HG02678 (cell line): ENCODE data around the gene PLEKHA4.
"Not testable (repeated sequence)": the region's sequence is repeated elsewhere in the genome, so short reads cannot be mapped to it uniquely, and the experiment has no call there.

Experiments used
- ATAC-seq: cut with Tn5 transposase; IDR thresholded peaks from one replicate; pipeline ENCODE4 v1.9.1; 2021; ENCODE audit warnings: mild to moderate bottlenecking, moderate library complexity; ENCODE audit not compliant: unreplicated experiment

Gene PLEKHA4

DNA sequence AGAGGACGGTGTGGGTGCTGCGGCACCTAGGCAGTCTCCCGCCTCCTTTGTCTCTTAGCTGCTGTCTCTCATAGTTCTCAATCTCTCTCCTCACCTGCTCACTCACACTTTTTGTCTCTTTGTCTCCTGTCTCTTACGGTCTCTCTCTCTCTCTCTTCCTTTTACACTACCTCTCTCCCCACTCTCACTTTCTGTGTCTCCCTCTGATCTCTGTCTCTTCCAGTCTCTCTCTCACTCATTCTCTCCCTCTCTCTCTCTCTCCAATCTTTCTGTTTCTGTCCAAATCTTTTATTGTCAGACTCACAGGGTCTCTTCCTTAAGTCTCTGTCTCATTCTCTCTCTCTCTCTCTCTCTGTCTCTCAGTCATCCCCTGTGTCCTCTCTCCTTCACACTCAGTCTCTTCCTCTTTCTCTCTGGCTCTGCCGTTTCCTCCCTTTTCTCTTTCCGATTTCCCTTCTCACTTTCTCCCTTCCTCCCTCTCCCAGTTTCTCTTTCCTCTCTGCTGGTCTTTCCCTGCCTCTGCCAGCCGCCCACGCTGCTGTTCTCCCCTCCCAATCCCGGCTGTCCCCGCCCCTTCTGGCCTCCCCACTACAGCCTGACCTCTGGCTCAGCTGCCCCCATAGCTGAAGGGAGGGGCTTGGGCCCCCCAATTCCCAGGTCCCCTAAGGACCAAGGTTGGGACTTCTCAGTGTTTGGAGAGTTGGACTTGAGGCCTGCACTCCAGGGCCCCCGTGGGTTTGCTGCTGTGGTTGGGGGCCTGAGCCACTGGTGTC lies at the start of gene PLEKHA4:
PLEKHA4 (minus strand) TSS at position 504 of the 773 bp plus-strand sequence. CDS start 997 bp downstream, outside the sequence.
- no peak for ATAC-seq

GRCh38 chr19:48918071-48918470 lies 49.7 kb upstream of the PLEKHA4 start:
- no peak for ATAC-seq

DNA sequence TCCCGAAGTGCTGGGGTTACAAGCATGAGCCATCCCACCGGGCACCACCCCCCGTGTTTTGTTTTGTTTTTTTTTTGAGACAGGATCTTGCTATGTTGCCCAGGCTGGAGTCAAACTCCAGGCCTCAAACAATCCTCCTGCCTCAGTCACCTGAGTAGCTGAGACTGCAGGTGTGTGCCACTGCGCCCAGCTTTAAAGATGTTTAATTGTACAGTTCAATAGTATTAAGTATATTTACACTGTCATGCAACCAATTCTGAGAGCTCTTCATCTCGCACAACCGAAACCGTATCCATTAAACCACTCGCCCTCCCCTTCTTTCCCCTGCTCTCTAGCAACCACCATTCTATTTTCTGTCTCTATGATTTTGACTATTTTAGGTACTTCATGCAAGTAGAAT lies 47.3 kb upstream of the PLEKHA4 start:
- no peak for ATAC-seq

DNA sequence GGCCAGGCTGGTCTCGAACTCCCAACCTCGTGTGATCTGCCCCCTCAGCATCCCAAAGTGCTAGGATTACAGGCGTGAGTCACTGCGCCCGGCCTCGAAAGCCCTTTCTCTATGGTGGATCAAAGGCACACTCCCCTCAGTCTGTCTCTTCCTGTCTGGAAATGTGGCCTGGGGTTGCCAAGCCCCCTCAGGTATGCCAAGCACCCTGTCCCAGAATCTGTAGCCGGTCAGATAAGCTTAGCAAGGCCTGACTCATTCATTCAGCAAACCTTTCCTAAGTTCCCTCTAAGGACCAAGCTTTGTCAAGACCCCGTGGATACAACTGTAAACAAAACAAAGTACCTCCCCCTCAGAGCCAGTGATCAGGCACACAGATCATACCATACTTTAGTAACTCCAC lies 45.8 kb upstream of the PLEKHA4 start:
- no peak for ATAC-seq

- ATAC-seq = no peak
These were observed 44.9 kb upstream of the PLEKHA4 start for GRCh38 chr19:48913114-48913889.

GRCh38 chr19:48910803-48911202 lies 42.4 kb upstream of the PLEKHA4 start:
- ATAC-seq = no peak

DNA sequence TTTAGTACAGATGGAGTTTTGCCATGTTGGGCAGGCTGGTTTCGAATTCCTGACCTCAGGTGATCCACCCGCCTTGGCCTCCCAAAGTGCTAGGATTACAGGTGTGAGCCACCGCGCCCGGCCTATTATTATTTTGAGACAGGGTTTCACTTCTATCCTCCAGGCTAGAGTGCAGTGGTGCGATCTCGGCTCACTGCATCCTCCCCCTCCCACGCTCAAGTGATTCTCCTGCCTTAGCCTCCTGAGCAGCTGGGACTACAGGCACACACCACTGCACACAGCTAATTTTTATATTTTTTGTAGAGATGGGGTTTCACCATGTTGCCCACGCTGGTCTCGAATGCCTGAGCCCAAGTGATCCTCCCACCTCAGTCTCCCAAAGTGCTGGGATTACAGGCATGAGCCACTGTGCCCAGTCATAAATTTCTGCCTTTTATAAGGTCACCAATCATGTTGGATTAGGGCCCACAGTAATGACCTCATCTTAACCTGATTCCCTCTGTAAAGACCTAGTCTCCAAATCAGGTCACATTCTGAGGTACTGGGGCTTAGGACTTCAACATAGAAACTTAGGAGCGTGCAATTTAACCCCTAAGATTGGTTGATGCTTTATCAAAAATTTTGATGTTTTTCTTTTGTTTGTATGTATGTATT lies 41.1 kb upstream of the PLEKHA4 start:
- not testable (repeated sequence) for ATAC-seq

DNA sequence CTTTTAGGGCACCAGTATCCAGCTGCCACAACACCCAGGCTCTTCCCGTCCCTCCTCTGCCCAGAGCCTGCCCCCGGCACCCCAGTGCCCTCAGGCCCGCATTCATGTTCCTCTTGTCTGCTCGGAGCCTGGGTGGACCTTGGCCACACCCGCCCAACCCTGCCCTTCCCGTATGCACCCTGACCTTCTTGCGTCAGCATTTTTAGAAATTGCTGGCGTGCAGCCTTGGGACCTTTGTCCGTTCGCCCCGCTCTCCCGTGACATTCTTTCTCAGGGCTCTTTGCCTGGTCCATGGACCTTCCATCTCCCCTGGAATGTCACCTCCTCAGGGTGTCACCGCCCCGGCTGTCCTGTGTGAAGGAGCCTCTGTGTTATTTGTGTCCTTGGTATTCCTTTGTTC lies 39.3 kb upstream of the PLEKHA4 start:
- no peak for ATAC-seq

DNA sequence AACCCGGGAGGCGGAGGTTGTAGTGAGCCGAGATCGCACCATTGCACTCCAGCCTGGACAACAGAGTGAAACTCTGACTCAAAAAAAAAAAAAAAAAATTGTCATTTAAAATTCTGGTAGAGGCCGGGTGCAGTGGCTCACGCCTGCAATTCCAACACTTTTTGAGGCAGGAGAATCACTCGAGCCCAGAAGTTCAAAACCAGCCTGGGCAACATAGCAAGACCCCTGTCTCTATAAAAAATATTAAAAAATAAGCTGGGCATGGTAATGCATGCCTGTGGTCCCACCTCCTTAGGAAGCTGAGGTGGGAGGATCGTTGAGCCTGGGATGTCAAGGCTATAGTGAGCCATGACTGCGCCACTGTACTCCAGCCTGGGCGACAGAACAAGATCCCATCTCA lies 37.9 kb upstream of the PLEKHA4 start:
- ATAC-seq = no peak

DNA sequence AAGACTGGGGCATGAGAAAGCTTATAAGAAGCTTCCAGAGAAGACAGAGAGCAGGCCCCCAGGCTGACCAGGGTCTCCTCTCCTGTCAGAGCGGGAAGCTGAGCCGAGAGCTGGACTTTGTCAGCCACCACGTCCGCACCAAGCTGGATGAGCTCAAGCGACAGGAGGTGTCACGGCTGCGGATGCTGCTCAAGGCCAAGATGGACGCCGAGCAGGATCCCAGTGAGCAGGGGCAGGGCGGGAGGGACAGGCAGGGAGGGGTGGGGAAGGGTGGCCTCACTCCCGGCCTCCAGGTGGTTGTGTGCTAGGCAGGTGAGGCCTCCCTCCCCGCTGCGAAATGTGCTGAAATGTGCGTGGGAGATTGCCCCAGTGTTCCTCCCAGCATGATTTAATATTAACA lies 37.2 kb upstream of the PLEKHA4 start:
- no peak for ATAC-seq

DNA sequence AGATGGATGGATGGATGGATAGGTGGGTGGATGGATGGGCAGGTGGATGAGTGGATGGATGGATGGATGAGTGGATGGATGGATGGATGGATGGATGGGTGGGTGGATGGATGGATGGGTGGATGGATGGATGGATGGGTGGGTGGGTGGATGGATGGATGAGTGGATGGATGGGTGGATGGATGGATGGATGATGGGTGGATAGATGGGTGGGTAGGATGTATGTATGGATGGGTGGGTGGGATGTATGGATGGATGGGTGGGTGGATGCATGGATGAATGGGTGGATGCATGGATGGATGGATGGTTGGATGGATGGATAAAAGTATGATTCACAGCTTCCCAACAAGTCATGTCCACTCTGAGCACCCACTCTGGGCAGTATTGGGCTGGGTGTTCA lies 35.4 kb upstream of the PLEKHA4 start:
- ATAC-seq = not testable (repeated sequence)

- not testable (repeated sequence) for ATAC-seq
These were observed 33.9 kb upstream of the PLEKHA4 start for GRCh38 chr19:48902291-48902690.

DNA sequence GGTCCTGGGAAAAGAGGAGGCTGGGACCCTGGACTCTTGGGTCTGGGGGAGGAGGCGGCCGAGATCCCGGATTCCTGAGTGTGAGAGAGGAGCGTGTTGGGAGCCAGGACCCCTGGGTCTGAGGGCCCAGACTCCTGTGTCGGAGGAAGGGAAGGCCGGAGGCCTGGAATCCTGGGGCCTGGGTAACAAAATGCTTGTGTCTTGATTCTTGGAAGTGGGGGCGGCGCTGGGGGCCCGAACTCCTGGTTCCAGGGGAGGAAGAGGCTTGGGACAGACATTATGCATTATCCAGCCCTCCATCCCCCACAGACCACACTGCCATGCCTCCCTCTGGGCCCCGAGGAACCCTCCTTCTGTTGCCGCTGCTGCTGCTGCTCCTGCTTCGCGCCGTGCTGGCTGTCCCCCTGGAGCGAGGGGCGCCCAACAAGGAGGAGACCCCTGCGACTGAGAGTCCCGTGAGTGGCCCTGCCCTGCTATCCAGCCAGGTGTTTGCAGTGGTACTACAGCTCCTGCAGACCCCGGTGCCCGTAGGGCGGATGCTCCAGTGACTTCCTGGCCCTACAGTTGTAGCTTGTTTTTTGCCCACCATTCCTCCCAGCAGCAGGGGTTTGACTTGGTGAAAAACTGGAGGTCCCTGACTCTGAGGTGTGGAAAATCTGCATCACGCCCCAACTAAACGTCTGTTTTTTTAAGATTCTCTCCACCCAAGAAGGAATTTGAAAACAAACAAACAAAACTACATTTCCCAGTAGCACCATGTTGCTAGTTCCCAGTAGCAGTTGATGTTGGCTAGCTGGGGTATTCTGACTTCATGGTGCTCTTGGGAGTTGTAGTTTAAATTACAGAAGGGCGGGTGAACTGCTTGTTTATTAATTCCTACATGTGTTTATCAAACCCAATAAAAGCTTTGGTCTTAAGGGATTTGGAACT lies 32.3 kb upstream of the PLEKHA4 start:
- ATAC-seq = no peak

- ATAC-seq = peak; percentile 93
These were observed 31.5 kb upstream of the PLEKHA4 start, which contains the start of gene NUCB1 for GRCh38 chr19:48899781-48900476. TSS of gene NUCB1 (plus strand) at chr19:48900312. CDS start at chr19:48900797, 485 bp downstream.

DNA sequence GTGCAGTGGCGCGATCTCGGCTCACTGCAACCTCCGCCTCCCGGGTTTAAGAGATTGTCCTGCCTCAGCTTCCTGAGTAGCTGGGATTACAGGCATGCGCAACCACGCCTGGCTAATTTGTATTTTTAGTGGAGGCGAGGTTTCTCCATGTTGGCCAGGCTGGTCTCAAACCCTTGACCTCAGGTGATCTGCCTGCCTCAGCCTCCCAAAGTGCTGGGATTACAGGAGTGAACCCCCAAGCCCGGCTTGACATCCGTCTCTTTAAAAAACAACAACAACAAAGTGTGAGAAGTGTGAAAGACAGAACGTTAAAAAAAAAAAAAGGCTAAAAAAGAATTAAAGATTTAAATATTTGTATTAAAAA lies 31.0 kb upstream of the PLEKHA4 start:
- ATAC-seq = not testable (repeated sequence)

DNA sequence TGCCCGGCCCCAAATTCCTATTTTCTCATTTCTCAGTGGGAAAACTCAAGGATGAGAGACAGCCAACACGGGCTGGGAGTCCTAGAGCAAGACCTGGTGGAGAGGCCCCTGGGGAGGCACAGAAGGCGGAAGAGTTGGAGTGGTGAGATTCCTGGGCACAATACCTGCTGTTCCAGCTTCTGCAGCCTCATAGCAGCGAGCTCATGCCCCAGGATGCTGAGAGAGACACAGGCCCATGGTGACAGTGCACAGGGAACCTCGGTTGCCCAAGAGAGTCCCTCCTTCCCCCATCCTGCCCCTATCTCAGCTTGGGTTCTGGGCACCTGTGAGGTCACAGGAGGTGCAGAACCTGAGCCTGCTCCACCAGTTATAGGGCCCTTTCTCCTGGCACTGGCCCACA lies 28.8 kb upstream of the PLEKHA4 start:
- no peak for ATAC-seq

DNA sequence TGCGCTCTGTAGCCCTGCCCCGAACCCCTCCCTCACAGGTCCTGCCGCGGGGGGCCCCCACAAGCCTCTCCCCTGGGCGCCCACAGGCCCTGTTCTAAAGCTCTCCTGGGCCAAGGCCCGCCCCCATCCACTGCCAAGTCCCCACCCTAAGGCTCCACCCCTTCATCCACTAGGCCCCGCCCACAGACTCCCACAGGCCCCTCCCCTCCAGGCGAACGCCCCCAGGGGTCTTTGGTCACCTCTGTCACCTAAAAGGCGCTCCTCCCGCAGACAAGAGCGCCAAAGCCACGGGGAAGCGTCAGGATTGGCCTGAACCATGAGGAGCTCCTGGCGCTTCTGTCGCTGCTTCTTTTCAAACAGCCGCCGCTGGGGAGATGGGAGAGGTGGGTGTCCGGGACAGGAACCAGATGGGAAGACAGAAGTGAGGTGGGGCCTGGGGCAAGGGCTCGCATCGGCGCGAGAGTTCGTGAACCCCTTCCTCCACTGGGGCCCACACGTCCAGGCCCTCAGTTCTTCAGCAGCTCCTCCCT lies 27.8 kb upstream of the PLEKHA4 start:
- no peak for ATAC-seq

DNA sequence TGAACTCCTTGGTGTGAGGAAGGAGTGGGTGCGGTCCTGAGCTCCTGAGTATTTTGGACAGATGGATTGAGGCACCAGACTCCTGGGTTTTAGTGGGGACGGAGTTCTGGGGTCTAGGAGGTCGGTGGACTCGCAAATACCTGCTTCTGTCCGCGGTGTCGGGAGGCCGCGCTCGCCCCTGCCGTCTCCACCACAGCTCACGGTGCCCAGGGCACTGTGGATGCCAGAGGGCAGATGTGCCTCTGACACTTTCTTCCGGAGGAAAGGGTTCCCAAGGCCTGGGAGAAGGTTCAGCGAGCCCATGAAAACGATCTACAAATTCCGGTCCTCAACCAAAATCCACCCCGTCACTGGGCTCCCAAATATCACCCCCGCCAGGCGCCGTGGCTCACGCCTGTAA lies 26.8 kb upstream of the PLEKHA4 start:
- ATAC-seq = no peak

GRCh38 chr19:48890551-48890950 lies 22.1 kb upstream of the PLEKHA4 start:
- no peak for ATAC-seq

- ATAC-seq = not testable (repeated sequence)
These were observed 21.1 kb upstream of the PLEKHA4 start for GRCh38 chr19:48889496-48889895.
